Mammary epithelial cell (primary cell): Measurements from ENCODE around the gene GOT2.

Experiments
- CTCF ChIP-seq, 2 donors: IDR thresholded peaks in 1 of 2; conservative IDR thresholded peaks in 1 of 2; 2 replicates each; pipeline ENCODE4 v1.5.1; 2011 to 2012; ENCODE audit warnings: inconsistent platforms in 2 of 2, low read length in 2 of 2, mild to moderate bottlenecking in 2 of 2, control low read depth in 1 of 2, low read depth in 1 of 2; ENCODE audit not compliant: insufficient read depth in 1 of 2; ENCODE audit errors: extremely low read depth in 1 of 2
- EZH2 ChIP-seq: IDR thresholded peaks from 2 replicates; pipeline ENCODE4 v1.6.1; 2012; ENCODE audit warnings: low read length, inconsistent platforms, borderline replicate concordance

- TF ChIP-seq CTCF (conservative IDR thresholded peaks at IDR 0.05 in 1 of 2, IDR thresholded peaks at IDR 0.05 in 1 of 2; ENCODE audit: extremely low read depth in 1 of 2, insufficient read depth in 1 of 2, low read depth in 1 of 2, low read length in 2 of 2) (no peak), EZH2 (no peak)
Observed at GRCh38 chr16:58768145-58768544, 34.0 kb upstream of the GOT2 start.
